NCI-H226 (cell line): ENCODE measurements around the gene CROCC2.

ENCODE experiments used
- DNase-seq: peaks from one replicate; pipeline ENCODE4 v3.0.0-alpha.2; 2015

Gene CROCC2

GRCh38 chr2:240876035-240876474, 30.1 kb upstream of the CROCC2 start:
- no peak for DNase-seq

GRCh38 chr2:240876475-240877251, 29.5 kb upstream of the CROCC2 start:
- no peak for DNase-seq

- DNase-seq, result no peak
Observed at GRCh38 chr2:240877460-240878340, 28.4 kb upstream of the CROCC2 start.

GRCh38 chr2:240878341-240878936, 27.7 kb upstream of the CROCC2 start:
- DNase-seq, result no peak

- DNase-seq, result no peak
Observed at GRCh38 chr2:240879105-240879504, 27.0 kb upstream of the CROCC2 start.

GRCh38 chr2:240881913-240882312, 24.2 kb upstream of the CROCC2 start:
- no peak for DNase-seq

GRCh38 chr2:240884221-240884620, 21.9 kb upstream of the CROCC2 start:
- DNase-seq, result no peak

GRCh38 chr2:240884745-240885144, 21.4 kb upstream of the CROCC2 start:
- no peak for DNase-seq

- DNase-seq, result no peak
Observed at GRCh38 chr2:240885566-240885965, 20.6 kb upstream of the CROCC2 start.

- DNase-seq, result no peak
Observed at GRCh38 chr2:240886023-240886565, 20.0 kb upstream of the CROCC2 start.

- DNase-seq, result no peak
Observed at GRCh38 chr2:240886678-240887609, 19.2 kb upstream of the CROCC2 start.

GRCh38 chr2:240887631-240888030, 18.5 kb upstream of the CROCC2 start:
- no peak for DNase-seq

- no peak for DNase-seq
Observed at GRCh38 chr2:240888130-240888889, 17.8 kb upstream of the CROCC2 start.

- no peak for DNase-seq
Observed at GRCh38 chr2:240888890-240889573, 17.1 kb upstream of the CROCC2 start.

- DNase-seq, result no peak
Observed at GRCh38 chr2:240889601-240890560, 16.3 kb upstream of the CROCC2 start.

GRCh38 chr2:240890691-240891090, 15.4 kb upstream of the CROCC2 start:
- no peak for DNase-seq

GRCh38 chr2:240891492-240892340, 14.4 kb upstream of the CROCC2 start:
- no peak for DNase-seq

GRCh38 chr2:240892356-240892755, 13.8 kb upstream of the CROCC2 start:
- no peak for DNase-seq
